Kidney capillary endothelial cell (primary cell): ENCODE data around the gene ANKRD36B.
A peak's percentile ranks its signal among the peaks of the same experiment; 100 is the strongest.
"Not testable (repeated sequence)": the region's sequence is repeated elsewhere in the genome, so short reads cannot be mapped to it uniquely, and the experiment has no call there.

ENCODE experiments used
- DNase-seq: peaks from one replicate; pipeline ENCODE4 v3.0.0-alpha.2; 2018; ENCODE audit warnings: low spot score

ANKRD36B gene

DNA sequence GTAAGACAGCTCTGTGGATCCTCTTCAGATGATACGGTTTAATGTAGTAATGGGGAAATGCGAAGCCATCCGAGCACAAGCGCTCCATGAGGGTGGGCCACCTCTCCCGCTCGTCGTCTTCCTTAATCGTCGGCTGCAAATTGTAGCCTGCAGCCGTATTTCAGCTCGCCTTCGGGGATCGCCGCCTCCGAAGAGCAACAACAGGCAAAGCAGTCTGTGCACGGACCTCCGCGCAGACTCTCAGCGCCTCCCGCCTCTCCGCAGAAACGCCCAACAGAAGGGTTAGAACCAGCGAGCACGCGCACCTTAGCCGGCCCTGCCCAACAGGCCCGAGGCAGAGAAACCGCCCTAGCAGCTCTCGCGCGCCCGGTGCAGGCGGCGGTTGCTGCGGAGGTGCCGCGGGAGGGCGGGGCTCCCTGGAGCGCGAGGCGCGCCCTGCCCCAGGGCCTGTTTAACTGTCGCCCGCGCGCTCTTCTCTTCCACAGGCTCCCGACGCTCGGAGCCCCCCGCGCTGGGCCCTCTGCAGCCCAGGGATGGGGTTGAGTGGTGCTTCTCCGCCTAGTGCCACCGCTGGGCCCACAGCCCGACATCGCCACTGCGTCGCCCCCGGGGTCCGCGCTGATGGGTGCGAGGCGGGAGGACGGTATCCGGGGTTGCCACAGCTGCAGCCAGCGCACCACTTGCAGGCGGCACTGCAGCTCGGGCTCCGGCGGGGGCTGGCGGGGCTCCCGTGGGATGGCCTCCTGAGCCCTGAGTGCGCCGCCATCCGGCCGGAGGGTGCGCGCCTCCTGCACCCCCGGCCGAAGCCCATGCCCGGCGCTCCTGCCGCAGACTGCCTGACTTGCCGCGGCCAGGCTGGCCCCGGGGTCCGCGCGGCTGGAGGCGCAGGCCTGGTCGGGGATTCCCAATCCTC, at the start of gene ANKRD36B:
ANKRD36B (minus strand) TSS at position 280 of the 913 bp plus-strand sequence; CDS start at position 88, 192 bp downstream.
- DNase-seq, result peak; percentile 11

- DNase-seq, result not testable (repeated sequence)
Measured at GRCh38 chr2:97626049-97626430, 36.4 kb upstream of the ANKRD36B start.

GRCh38 chr2:97625354-97626048, 35.8 kb upstream of the ANKRD36B start:
- not testable (repeated sequence) for DNase-seq

DNA sequence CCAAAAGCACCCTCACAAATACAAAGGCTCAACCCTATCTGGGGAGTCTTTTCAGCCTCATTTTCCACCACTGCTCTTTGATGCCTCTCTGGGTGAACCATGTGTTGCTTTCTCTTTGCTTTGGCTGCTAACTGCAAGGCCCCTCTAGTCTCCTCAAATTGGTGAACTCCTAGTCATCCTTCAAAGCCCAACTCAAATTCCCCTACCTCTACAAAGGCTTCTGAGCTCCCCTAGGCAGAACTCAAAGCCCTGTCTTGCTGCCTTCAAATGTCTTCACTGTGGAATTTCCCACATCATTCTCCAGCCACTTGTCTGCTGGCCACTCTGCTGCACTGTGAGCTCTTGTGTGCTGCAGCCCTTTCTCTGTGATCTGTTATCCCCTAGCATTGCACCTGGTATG, 33.3 kb upstream of the ANKRD36B start:
- not testable (repeated sequence) for DNase-seq

DNA sequence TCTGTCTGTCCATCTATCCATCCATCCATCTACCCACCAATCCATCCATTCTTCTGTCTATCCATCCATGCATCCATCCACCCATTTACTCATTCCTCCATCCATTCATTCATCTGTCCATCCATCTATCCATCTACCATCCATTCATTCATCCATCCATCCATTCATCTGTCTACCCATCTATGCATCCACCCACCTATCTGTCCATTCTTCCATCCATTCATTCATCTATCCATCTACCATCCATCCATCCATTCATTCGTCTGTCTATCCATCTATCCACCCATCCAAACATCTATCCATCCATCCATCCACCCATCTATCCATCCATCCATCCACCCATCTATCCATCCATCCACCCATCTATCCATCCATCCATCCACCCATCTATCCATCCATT, 30.8 kb upstream of the ANKRD36B start:
- DNase-seq, result not testable (repeated sequence)

DNA sequence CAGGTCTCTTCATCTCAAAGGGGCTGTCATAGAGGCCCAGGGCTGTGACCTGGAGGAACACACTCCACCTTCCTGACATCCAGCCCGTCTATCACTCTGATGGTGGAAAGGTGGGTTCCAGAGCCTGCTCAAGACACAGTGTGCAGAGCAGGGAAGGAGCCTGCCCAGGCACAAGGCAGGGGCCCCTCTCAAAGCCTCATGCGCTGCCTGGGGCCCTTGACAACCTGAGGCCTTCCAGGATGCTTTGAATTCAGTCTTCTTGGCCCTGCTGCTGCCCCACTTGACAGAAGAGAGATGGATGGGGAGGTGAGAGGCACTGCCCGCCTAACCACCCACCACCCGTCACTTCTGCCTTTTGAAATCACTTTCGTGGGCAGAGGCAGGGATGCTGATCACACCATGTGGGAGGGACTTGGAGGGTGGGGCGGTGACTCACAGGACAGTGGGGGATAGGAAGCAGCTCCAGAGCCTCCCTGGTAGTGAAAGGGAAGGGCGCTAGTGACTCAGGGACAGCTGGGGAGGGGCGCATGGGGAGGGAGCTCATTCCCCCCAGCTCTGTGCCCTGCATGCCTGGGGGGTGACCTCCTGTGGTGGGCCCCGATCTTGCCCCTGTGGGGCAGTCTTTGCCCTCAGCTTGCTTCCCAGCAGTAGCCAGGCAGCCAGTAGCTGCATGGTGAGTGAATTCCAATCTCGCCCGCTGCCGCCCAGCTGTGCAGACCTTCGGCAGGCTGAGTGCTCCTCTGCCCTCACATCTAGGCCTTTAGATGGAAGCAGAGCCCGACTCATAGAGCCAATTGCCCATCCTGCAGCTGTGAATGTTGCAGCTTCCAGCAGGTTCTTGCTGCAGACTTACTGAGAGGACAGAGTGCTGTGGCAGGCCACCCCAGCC, 29.5 kb upstream of the ANKRD36B start:
- not testable (repeated sequence) for DNase-seq

DNA sequence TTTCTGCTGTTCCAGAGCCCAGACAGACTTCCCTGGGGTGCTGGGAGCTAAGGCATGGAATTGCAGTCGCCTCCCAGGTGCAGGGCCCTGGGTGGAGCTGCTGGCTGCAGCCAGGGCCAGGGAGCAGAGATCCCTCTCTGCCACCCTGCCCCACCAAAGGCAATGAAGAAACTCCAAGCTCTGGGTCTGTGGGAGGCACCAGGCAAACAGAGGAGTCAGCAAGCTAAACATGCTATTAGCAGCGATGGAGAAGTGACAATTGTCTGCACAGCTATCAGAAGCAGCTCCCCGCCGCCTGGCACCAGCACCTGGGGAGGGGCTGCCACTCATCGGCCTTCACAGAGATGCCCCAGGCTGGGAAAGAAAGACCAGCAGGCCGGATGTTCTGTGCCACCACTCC, 28.2 kb upstream of the ANKRD36B start:
- DNase-seq, result no peak

GRCh38 chr2:97615746-97616145, 26.1 kb upstream of the ANKRD36B start:
- not testable (repeated sequence) for DNase-seq

GRCh38 chr2:97611895-97612294, 22.2 kb upstream of the ANKRD36B start:
- not testable (repeated sequence) for DNase-seq

GRCh38 chr2:97608745-97609144, 19.1 kb upstream of the ANKRD36B start:
- DNase-seq, result not testable (repeated sequence)

DNA sequence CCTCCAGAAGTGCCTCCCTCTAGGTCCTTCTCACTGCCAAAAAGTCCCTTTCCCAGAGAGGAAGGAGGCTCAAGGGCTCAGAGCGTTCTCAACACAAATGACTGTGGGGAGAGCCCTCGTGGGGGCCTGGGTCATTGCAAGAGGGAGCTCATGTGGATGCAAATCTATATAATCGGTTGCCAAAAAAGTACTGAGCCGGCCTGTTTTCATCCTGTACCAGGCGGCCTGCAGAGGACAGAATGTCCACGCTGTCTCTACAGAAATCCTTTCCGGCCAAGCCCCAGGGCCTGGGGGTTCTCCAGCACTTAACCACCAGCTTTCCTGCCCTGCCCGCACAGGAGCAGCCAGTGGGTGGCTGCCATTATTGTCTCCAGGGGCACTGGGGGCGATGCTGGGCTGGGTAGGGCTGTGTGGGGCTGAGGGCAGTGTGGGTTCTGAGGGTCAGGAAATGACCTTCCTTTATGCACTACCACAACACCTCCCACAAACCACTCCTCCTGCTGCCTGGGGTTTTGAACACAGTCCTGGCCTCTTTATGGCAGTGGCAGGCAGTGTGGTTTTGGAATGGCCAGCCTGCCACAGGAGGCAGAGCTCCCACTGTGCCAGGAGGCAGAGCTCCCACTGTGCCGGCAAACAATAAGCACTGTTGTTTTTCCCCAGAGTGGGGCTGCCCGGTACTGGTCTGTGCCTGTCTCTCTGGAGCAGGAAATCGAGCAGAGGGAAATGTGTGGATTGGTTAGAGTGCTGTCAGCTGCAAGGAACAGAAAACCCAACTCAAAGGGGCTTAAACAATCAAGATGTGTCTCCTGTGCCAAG, 16.1 kb upstream of the ANKRD36B start:
- not testable (repeated sequence) for DNase-seq

DNA sequence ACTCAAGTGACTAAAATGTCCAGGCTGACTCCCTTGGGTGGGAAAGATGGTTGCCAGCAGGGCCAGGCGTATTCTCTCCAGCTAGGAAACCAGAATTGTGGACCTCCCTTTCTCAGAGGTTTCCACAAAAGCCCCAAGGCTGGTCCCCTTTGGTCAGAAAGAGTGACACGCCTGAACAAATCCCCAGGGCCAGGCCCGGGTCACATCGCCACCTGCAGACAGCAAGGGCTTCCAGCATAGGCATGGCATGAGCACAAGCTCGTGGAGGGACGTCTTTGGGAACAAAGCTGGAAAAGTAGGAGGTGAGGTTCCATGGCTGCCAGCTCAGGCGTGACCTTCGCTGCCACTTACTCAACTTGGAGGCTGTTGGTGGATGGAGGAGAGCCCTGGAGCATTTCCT, 15.4 kb upstream of the ANKRD36B start:
- DNase-seq, result not testable (repeated sequence)

- not testable (repeated sequence) for DNase-seq
Measured at GRCh38 chr2:97601537-97601936, 11.9 kb upstream of the ANKRD36B start.

GRCh38 chr2:97596180-97596579, 6.5 kb upstream of the ANKRD36B start:
- not testable (repeated sequence) for DNase-seq

DNA sequence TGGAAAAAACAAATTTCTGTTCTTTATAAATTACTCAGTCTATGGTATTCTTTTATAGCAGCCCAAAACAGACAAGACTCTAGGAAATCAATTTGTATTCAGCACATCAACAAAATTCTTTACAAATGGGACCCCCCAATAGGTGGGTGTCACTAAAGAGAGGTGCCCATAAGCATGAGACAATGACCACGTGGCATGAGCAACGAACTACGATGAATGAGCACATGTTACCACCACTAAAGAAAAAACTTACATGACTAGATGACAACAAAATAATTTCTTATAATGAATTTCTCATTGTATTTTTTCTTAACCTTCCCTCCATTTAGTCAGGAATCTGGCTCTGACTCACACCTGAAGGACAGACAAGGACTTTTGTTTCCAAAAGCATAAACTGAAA, 3.8 kb upstream of the ANKRD36B start:
- DNase-seq, result not testable (repeated sequence)

DNA sequence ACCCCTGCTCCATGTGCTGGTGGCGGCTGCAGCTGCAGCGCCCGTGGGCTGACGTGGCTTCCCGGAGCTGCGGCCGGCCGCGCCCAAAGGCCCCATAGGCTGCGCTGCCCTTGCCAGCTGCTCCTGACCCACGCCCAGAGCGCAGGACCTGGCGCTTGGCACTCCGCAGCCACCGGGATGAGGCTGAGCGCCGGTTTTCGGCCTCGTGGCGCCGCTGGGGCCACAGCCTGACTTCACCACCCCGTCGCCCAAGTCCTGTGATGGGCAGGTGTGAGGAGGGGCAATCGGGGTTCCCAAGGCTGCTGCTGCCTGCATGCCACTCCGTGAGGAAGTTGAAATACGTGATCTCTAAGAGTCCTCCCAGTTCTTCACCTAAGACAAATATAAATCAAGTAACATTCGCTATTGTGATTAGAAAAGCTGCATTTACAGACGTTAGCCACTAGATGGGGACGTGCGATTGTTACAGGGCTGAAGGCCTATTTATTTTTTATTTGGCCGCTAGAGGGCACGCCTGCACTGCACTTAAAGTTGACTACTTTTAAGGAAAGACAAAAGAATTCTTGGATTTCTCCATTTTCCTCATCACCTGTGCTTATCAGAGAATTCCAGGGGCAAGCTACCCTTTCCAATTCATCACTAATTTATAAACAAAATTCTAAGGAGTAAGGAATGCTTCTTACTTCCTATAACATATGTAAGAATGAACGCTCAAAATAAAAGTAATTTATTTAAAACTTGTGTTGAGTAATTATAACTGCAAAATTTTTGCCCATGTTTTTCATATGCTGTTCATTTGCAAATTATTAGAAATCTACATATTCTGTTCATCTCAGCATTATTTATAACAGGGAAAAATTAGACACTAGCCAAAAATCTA, 1.1 kb upstream of the ANKRD36B start:
- DNase-seq, result peak; percentile 84

DNA sequence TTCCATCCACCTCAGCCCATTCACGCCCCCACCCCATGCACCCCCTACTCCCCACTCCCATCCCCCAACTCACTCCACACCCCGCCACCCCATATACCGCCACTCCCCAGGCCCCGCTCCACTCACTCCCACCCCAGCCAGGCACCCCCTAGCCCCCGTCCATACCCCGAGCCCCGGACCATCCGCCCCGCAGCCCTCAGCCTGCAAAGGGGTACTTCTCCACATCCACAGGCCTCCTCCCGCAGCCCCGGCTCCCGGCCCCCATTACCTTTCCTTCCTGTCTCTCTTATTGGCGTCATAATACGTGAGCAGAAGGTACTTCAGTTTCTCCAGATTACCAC, 450 bp downstream of the ANKRD36B start:
- DNase-seq, result not testable (repeated sequence)

- not testable (repeated sequence) for DNase-seq
Measured at GRCh38 chr2:97565674-97566073, 24.0 kb downstream of the ANKRD36B start.

DNA sequence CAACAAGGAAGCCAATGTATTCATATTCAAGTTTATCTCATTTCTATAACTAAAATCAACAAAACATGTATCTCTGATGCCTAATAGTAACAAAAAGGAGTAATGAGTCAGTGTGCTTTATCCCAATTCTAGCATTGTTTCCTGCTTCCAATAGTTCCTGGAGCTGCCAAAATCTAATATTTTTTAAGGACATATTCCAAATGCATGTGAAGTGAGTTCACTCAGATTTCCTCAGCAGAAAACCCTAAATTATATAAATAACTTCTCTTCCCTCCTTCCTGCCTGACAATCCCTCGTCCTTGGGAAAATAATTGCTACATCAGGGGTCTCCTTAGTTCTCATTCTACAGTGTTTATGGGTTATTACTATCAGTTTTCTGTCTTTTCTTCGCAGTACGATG, 37.3 kb downstream of the ANKRD36B start:
- DNase-seq, result not testable (repeated sequence)

DNA sequence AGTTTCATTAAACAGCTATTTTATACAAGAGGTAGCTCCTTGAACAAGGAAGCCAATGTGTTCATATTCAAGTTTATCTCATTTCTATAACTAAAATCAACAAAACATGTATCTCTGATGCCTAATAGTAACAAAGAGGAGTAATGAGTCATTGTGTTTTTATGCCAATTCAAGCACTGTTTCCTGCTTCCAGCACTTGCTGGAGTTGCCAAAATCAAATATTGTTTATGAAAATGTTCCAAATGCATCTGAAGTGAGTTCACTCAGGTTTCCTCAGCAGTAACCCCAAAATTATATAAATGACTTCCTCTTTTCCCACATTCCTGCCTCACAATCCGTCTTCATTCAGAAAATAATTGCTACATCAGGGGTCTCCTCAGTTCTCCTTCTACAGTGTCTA, 39.2 kb downstream of the ANKRD36B start:
- not testable (repeated sequence) for DNase-seq
